Tibial nerve (tissue), 4 donors: ENCODE data around the gene ARL4D. TPM values are rescaled to one million over a fixed set of nuclear protein-coding genes. Genes with fewer than 3 reads are reported as not detected.

ENCODE experiments used
- DNase-seq, 2 donors: peaks; one replicate each; pipeline ENCODE4 v3.0.0-alpha.2; 2019; ENCODE audit warnings: low spot score in 2 of 2
- H3K27ac ChIP-seq, 4 donors: fragments of 200-600 bp; sonication (generic) in 3 of 4; one replicate each; pipeline ENCODE4 v1.5.1; 2017 to 2019; ENCODE audit warnings: mild to moderate bottlenecking in 1 of 4
- H3K27me3 ChIP-seq, 2 donors: fragments of 200-600 bp; sonication (generic) in 1 of 2; one replicate each; pipeline versions ENCODE4 v1.5.1 to v1.6.0; 2017 to 2019
- H3K36me3 ChIP-seq, 3 donors: fragments of 200-600 bp; sonication (generic); one replicate each; pipeline ENCODE4 v1.5.1; 2018 to 2019
- H3K4me1 ChIP-seq, 4 donors: fragments of 200-600 bp; sonication (generic) in 3 of 4; one replicate each; pipeline ENCODE4 v1.5.1; 2017 to 2019
- H3K4me3 ChIP-seq, 4 donors: fragments of 200-600 bp; sonication (generic) in 3 of 4; one replicate each; pipeline ENCODE4 v1.5.1; 2017 to 2019; ENCODE audit warnings: mild to moderate bottlenecking in 1 of 4, moderate library complexity in 1 of 4
- H3K9me3 ChIP-seq, 4 donors: fragments of 200-600 bp; sonication (generic) in 3 of 4; one replicate each; pipeline ENCODE4 v1.5.1; 2017 to 2019
- CTCF ChIP-seq, 5 experiments: fragments of 200-600 bp in 3 of 5; fragments of 450-650 bp in 2 of 5; sonication (generic) in 3 of 5; IDR thresholded peaks; one replicate each; pipeline ENCODE4 v1.5.1; 2016 to 2019; ENCODE audit warnings: antibody characterized with exemption in 5 of 5, mild to moderate bottlenecking in 3 of 5, moderate library complexity in 2 of 5
- EP300 ChIP-seq, 2 donors: sonication (generic); formaldehyde crosslinking; IDR thresholded peaks; one replicate each; pipeline ENCODE4 v1.6.1; 2017; ENCODE audit warnings: antibody characterized with exemption in 2 of 2, mild to moderate bottlenecking in 1 of 2
- POLR2A ChIP-seq, 2 donors: fragments of 450-650 bp; IDR thresholded peaks; one replicate each; pipeline ENCODE4 v1.6.1; 2017; ENCODE audit warnings: antibody characterized with exemption in 2 of 2, mild to moderate bottlenecking in 2 of 2, moderate library complexity in 2 of 2
- WGBS, 2 donors: methylation state at CpG; one replicate each; pipeline ENCODE4 v1.1.5; 2018; 5-methylcytosine and 5-hydroxymethylcytosine counted together
- total RNA-seq, 4 donors: library from RNA; depleted of rRNA; stranded (reverse); fragments of >200 nt; gene quantifications; one replicate each; pipeline ENCODE4 v1.1.0, GENCODE V29; 2016

The ARL4D gene
- total RNA-seq, 4 donors from 2014 or later = 27.9 to 65.8 (median 53.0) TPM

GRCh38 chr17:43378766-43379165 is 20.0 kb upstream of the ARL4D start:
- no peak for DNase-seq
- H3K9me3 ChIP-seq = peaks cover 0 to 11% (median 0%) of the 10 kb centered on the region in 4 donors
- H3K4me1 ChIP-seq = no peaks in the 10 kb centered on the region
- no peaks in the 10 kb centered on the region for H3K27me3 ChIP-seq
- H3K36me3 ChIP-seq = no peaks in the 10 kb centered on the region
- no peak for TF ChIP-seq EP300 (IDR thresholded peaks at IDR 0.05)
- no peak for TF ChIP-seq CTCF (IDR thresholded peaks at IDR 0.05)
- no peak overlapping the region for H3K4me3 ChIP-seq
- 92 to 93% methylated on average over 26 of the region's 26 CpGs for WGBS, 2 donors
- H3K27ac ChIP-seq = no peak overlapping the region

- Histone ChIP-seq H3K27ac (no peak overlapping the region), H3K4me1 (peaks cover 0 to 1% (median 0%) of the 10 kb centered on the region in 4 donors), H3K9me3 (peaks cover 0 to 11% (median 0%) of the 10 kb centered on the region in 4 donors), H3K36me3 (no peaks in the 10 kb centered on the region), H3K4me3 (no peak overlapping the region), H3K27me3 (no peaks in the 10 kb centered on the region)
- no peak for DNase-seq
- no peak for TF ChIP-seq CTCF (IDR thresholded peaks at IDR 0.05)
- no peak for TF ChIP-seq POLR2A (IDR thresholded peaks at IDR 0.05)
- no peak for TF ChIP-seq EP300 (IDR thresholded peaks at IDR 0.05)
- 93 to 94% methylated on average over 5 of the region's 5 CpGs for WGBS, 2 donors
Observed at GRCh38 chr17:43380307-43380706, 18.5 kb upstream of the ARL4D start.

GRCh38 chr17:43381204-43381603 is 17.6 kb upstream of the ARL4D start:
- DNase-seq = no peak
- peaks cover 0 to 11% (median 0%) of the 10 kb centered on the region in 4 donors for H3K9me3 ChIP-seq
- H3K27me3 ChIP-seq = no peaks in the 10 kb centered on the region
- WGBS, 2 donors = 80 to 93% methylated on average over 3 of the region's 3 CpGs
- TF ChIP-seq EP300 (IDR thresholded peaks at IDR 0.05) = no peak
- no peak for TF ChIP-seq CTCF (IDR thresholded peaks at IDR 0.05)
- TF ChIP-seq POLR2A (IDR thresholded peaks at IDR 0.05) = no peak
- no peaks in the 10 kb centered on the region for H3K36me3 ChIP-seq
- no peak overlapping the region for H3K27ac ChIP-seq
- no peak overlapping the region for H3K4me3 ChIP-seq
- H3K4me1 ChIP-seq = peaks cover 0 to 5% (median 0%) of the 10 kb centered on the region in 4 donors

- DNase-seq = no peak
- H3K27ac ChIP-seq = no peak overlapping the region
- no peak overlapping the region for H3K4me3 ChIP-seq
- peaks cover 0 to 11% (median 0%) of the 10 kb centered on the region in 4 donors for H3K9me3 ChIP-seq
- no peaks in the 10 kb centered on the region for H3K36me3 ChIP-seq
- no peaks in the 10 kb centered on the region for H3K27me3 ChIP-seq
- no peak for TF ChIP-seq CTCF (IDR thresholded peaks at IDR 0.05)
- TF ChIP-seq EP300 (IDR thresholded peaks at IDR 0.05) = no peak
- no peak for TF ChIP-seq POLR2A (IDR thresholded peaks at IDR 0.05)
- WGBS, 2 donors = 86 to 88% methylated on average over 5 of the region's 5 CpGs
- H3K4me1 ChIP-seq = peaks cover 0 to 5% (median 0%) of the 10 kb centered on the region in 4 donors
Observed at GRCh38 chr17:43381621-43382020, 17.2 kb upstream of the ARL4D start.

- H3K27ac ChIP-seq = no peak overlapping the region
- WGBS, 2 donors = 89 to 94% methylated on average over 2 of the region's 2 CpGs
- peaks cover 0 to 17% (median 3%) of the 10 kb centered on the region in 4 donors for H3K4me1 ChIP-seq
Observed at GRCh38 chr17:43382776-43383175, 16.0 kb upstream of the ARL4D start.

More at GRCh38 chr17:43382776-43383175, 16.0 kb upstream of the ARL4D start:
- Histone ChIP-seq H3K9me3 (peaks cover 0 to 11% (median 0%) of the 10 kb centered on the region in 4 donors), H3K4me3 (no peak overlapping the region), H3K27me3 (no peaks in the 10 kb centered on the region), H3K36me3 (no peaks in the 10 kb centered on the region)
- TF ChIP-seq EP300 (IDR thresholded peaks at IDR 0.05) (no peak), POLR2A (IDR thresholded peaks at IDR 0.05) (no peak), CTCF (IDR thresholded peaks at IDR 0.05) (no peak)
- DNase-seq = no peak
